Sigmoid colon (tissue), 4 donors: Measurements from ENCODE around the gene LDLRAD1.

Experiments used
- CTCF ChIP-seq, 4 experiments: fragments of 450-650 bp in 3 of 4; fragments of 200-600 bp in 1 of 4; IDR thresholded peaks; one replicate each; pipeline ENCODE4 v1.5.1; 2016 to 2019; ENCODE audit warnings: antibody characterized with exemption in 4 of 4, mild to moderate bottlenecking in 3 of 4, moderate library complexity in 2 of 4
- EP300 ChIP-seq, 4 donors: sonication (generic); formaldehyde crosslinking; IDR thresholded peaks; one replicate each; pipeline ENCODE4 v1.6.1; 2017; ENCODE audit warnings: antibody characterized with exemption in 4 of 4
- POLR2A ChIP-seq, 2 donors: fragments of 450-650 bp; IDR thresholded peaks; one replicate each; pipeline ENCODE4 v1.6.1; 2016; ENCODE audit warnings: antibody characterized with exemption in 2 of 2, mild to moderate bottlenecking in 2 of 2, moderate library complexity in 2 of 2
- POLR2AphosphoS5 ChIP-seq, 4 donors: sonication (generic); formaldehyde crosslinking; IDR thresholded peaks; one replicate each; pipeline ENCODE4 v1.6.1; 2017; ENCODE audit warnings: antibody characterized with exemption in 4 of 4

GRCh38 chr1:53995683-53996082, 22.3 kb downstream of the LDLRAD1 start:
- TF ChIP-seq POLR2A (IDR thresholded peaks at IDR 0.05) (no peak), CTCF (IDR thresholded peaks at IDR 0.05) (no peak), POLR2AphosphoS5 (IDR thresholded peaks at IDR 0.05) (no peak), EP300 (IDR thresholded peaks at IDR 0.05) (no peak)
